Measurements from ENCODE around the gene ANKS3. TPM values are rescaled to one million over a fixed set of nuclear protein-coding genes. Genes with fewer than 3 reads are reported as not detected.

The ANKS3 gene
- total RNA-seq, 1 donor from 2014 or later = 8.7 TPM

- intact Hi-C loops (cut with micrococcal nuclease) = no loop called here
- H3K36me3 ChIP-seq = peaks cover 69% of the 10 kb centered on the region
- H3K4me1 ChIP-seq = peaks cover 23% of the 10 kb centered on the region
- TF ChIP-seq, protein P1, sequence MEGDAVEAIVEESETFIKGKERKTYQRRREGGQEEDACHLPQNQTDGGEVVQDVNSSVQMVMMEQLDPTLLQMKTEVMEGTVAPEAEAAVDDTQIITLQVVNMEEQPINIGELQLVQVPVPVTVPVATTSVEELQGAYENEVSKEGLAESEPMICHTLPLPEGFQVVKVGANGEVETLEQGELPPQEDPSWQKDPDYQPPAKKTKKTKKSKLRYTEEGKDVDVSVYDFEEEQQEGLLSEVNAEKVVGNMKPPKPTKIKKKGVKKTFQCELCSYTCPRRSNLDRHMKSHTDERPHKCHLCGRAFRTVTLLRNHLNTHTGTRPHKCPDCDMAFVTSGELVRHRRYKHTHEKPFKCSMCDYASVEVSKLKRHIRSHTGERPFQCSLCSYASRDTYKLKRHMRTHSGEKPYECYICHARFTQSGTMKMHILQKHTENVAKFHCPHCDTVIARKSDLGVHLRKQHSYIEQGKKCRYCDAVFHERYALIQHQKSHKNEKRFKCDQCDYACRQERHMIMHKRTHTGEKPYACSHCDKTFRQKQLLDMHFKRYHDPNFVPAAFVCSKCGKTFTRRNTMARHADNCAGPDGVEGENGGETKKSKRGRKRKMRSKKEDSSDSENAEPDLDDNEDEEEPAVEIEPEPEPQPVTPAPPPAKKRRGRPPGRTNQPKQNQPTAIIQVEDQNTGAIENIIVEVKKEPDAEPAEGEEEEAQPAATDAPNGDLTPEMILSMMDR (IDR thresholded peaks at IDR 0.05; ENCODE audit: borderline replicate concordance) = no peak
- H3K27me3 ChIP-seq (ENCODE audit: low read depth) = no peaks in the 10 kb centered on the region
- H3K4me3 ChIP-seq = no peak overlapping the region
- DNase-seq = no peak
- no peaks in the 10 kb centered on the region for H3K9me3 ChIP-seq (replicated peaks)
- H3K27ac ChIP-seq (replicated peaks) = no peak overlapping the region
These were observed 66.7 kb downstream of the ANKS3 start for GRCh38 chr16:4667203-4667963.

GRCh38 chr16:4666537-4667202, 67.4 kb downstream of the ANKS3 start:
- no peaks in the 10 kb centered on the region for H3K27me3 ChIP-seq (ENCODE audit: low read depth)
- TF ChIP-seq, protein P1 (IDR thresholded peaks at IDR 0.05; ENCODE audit: borderline replicate concordance) = no peak
- no peak overlapping the region for H3K4me3 ChIP-seq
- H3K4me1 ChIP-seq = peaks cover 21% of the 10 kb centered on the region
- no peak for DNase-seq
- no peak overlapping the region for H3K27ac ChIP-seq (replicated peaks)
- H3K9me3 ChIP-seq (replicated peaks) = no peaks in the 10 kb centered on the region
- peaks cover 64% of the 10 kb centered on the region for H3K36me3 ChIP-seq
- intact Hi-C loops (cut with micrococcal nuclease) = no loop called here

- Histone ChIP-seq H3K4me3 (no peak overlapping the region), H3K27ac (replicated peaks) (peak overlapping the region; percentile 62), H3K27me3 (ENCODE audit: low read depth) (no peaks in the 10 kb centered on the region), H3K9me3 (replicated peaks) (no peaks in the 10 kb centered on the region), H3K36me3 (peaks cover 51% of the 10 kb centered on the region), H3K4me1 (peaks cover 40% of the 10 kb centered on the region)
- intact Hi-C loops (cut with micrococcal nuclease) = no loop called here
- peak; percentile 45 for DNase-seq
- TF ChIP-seq, protein P1 (IDR thresholded peaks at IDR 0.05; ENCODE audit: borderline replicate concordance) = no peak
These were observed 69.3 kb downstream of the ANKS3 start for GRCh38 chr16:4664538-4665418.

DNA sequence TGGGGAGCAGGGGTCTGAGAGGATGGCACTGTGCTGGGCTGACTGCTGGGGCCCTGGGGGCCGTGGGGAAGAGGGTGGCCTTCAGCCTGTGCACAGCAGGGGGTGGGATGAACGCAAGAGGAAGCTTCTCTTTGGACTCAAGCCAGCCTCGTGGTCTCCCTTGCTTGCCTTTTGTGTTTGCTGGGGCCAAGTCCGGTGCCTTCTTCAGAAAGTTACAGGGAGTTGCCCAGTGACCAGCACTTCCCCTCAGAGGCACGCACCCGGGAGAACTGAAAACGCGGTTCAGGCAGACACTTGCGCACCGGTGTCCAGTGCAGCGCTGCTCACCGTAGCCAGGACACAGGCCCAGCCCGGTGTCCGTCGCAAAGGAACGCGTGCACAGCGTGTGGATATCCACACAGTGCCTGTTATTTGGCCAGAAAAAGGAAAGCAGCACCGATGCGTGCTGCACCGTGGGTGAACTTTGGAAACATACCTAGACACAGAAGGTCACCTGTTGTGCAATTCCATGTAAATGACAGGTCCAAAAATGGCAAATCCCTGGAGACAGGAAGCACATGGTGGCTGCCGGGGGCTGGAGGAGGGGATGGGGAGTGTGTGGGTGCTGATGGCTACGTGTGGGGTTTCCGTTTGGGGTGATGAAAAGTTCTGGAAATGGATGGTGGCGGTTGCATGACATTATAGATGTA, 70.2 kb downstream of the ANKS3 start:
- no peaks in the 10 kb centered on the region for H3K27me3 ChIP-seq (ENCODE audit: low read depth)
- intact Hi-C loops (cut with micrococcal nuclease) = no loop called here
- H3K4me3 ChIP-seq = no peak overlapping the region
- TF ChIP-seq, protein P1 (IDR thresholded peaks at IDR 0.05; ENCODE audit: borderline replicate concordance) = no peak
- H3K9me3 ChIP-seq (replicated peaks) = no peaks in the 10 kb centered on the region
- peak; percentile 53 for DNase-seq
- peak overlapping the region; percentile 62 for H3K27ac ChIP-seq (replicated peaks)
- peaks cover 45% of the 10 kb centered on the region for H3K4me1 ChIP-seq
- peaks cover 44% of the 10 kb centered on the region for H3K36me3 ChIP-seq

DNA sequence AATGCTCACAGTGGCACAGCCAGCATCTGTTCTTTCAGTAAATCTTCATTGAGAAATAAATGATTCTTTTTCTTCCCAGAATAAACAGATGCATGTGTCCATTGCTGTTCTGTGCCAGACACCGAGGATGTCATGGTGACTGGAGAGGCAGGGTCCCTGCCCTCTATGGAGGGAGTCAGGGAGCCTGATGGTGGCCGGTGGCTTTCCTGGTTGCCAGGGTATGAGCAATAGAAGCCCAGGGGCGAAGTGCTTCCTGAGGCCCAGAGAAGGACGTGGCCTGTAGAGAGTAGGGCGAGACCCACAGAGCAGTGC, 70.7 kb downstream of the ANKS3 start:
- TF ChIP-seq, protein P1 (IDR thresholded peaks at IDR 0.05; ENCODE audit: borderline replicate concordance) = no peak
- no peaks in the 10 kb centered on the region for H3K27me3 ChIP-seq (ENCODE audit: low read depth)
- H3K4me1 ChIP-seq = peaks cover 45% of the 10 kb centered on the region
- no peak for DNase-seq
- intact Hi-C loops (cut with micrococcal nuclease) = no loop called here
- H3K9me3 ChIP-seq (replicated peaks) = no peaks in the 10 kb centered on the region
- no peak overlapping the region for H3K4me3 ChIP-seq
- peaks cover 44% of the 10 kb centered on the region for H3K36me3 ChIP-seq
- peak overlapping the region; percentile 62 for H3K27ac ChIP-seq (replicated peaks)

Measured in left ventricle myocardium inferior (tissue), 1 donor.